HCT116 (cell line): ENCODE measurements around the gene PKDCC. TPM values are rescaled to one million over a fixed set of nuclear protein-coding genes. Genes with fewer than 3 reads are reported as not detected.
"Not testable (repeated sequence)": the region's sequence is repeated elsewhere in the genome, so short reads cannot be mapped to it uniquely, and the experiment has no call there.

Source experiments
- ATAC-seq: fragments of 200-7000 bp; cut with Tn5 transposase; 2 replicates; pipeline ENCODE4 v1.9.1; 2020; ENCODE audit warnings: mild to moderate bottlenecking, moderate library complexity
- BruUV-seq: library from RNA; stranded (reverse); fragments of 400-500 nt; replicated peaks from 2 replicates; lab custom pipeline; 2021; lab: Mats Ljungman, UMichigan
- CTCF ChIA-PET: fragments of 300-600 bp; sonication (Branson Sonifier 250); formaldehyde crosslinking; loops from one replicate; lab custom pipeline; 2021; ENCODE audit warnings: antibody characterized with exemption; lab: Charles Lee
- POLR2A ChIA-PET: fragments of 300-600, 350-600 bp; sonication (Branson Sonifier 250); formaldehyde crosslinking; loops from one replicate; lab custom pipeline; 2021; ENCODE audit warnings: antibody characterized with exemption; lab: Charles Lee
- RAD21 ChIA-PET, 2 experiments: fragments of 300-600 bp; sonication (Branson Sonifier 250); formaldehyde crosslinking; loops; one replicate each; lab custom pipeline; 2023; ENCODE audit warnings: low total read pairs in 2 of 2; ENCODE audit not compliant: uncharacterized antibody in 2 of 2, unreplicated experiment in 2 of 2, low non-redundant PET in 1 of 2; lab: Charles Lee
- DNase-seq: peaks from one replicate; pipeline ENCODE4 v3.0.0-alpha.2; 2010; ENCODE audit warnings: low read depth, low spot score
- H2AFZ ChIP-seq: fragments of 200-600 bp; shearing (Covaris generic), sonication (generic); 2 replicates; pipeline ENCODE4 v1.6.1; 2017; ENCODE audit warnings: low read depth, mixed run types, mixed read lengths, antibody characterized with exemption, low read length; ENCODE audit not compliant: poor library complexity, severe bottlenecking
- H3K27ac ChIP-seq: 2 replicates; pipeline ENCODE4 v1.5.1; 2012; ENCODE audit warnings: low read depth, low read length
- H3K27me3 ChIP-seq: fragments of 200-600 bp; sonication (generic); 2 replicates; pipeline ENCODE4 v1.6.1; 2016; ENCODE audit warnings: mixed run types, low read length, mixed read lengths; ENCODE audit not compliant: insufficient read depth
- H3K36me3 ChIP-seq, 2 experiments: fragments of 200-500 bp in 1 of 2; fragments of 200-600 bp in 1 of 2; sonication (Bioruptor generic) in 1 of 2; sonication (generic) in 1 of 2; 2 replicates each; pipeline versions ENCODE4 v1.5.1 to v1.6.1; 2014 to 2016; ENCODE audit warnings: low read length in 2 of 2, inconsistent platforms in 1 of 2, mixed read lengths in 1 of 2, mixed run types in 1 of 2; ENCODE audit not compliant: insufficient read depth in 2 of 2, control insufficient read depth in 1 of 2
- H3K4me1 ChIP-seq, 2 experiments: fragments of 200-600 bp in 1 of 2; sonication (generic) in 1 of 2; 2 replicates each; pipeline versions ENCODE4 v1.5.1 to v1.6.1; 2012 to 2017; ENCODE audit warnings: low read length in 2 of 2, inconsistent platforms in 1 of 2, mild to moderate bottlenecking in 1 of 2, mixed read lengths in 1 of 2, mixed run types in 1 of 2, moderate library complexity in 1 of 2; ENCODE audit not compliant: insufficient read depth in 2 of 2, control insufficient read depth in 1 of 2
- H3K4me2 ChIP-seq: fragments of 200-600 bp; sonication (generic); 2 replicates; pipeline ENCODE4 v1.6.1; 2017; ENCODE audit warnings: mixed run types, low read length, mixed read lengths
- H3K4me3 ChIP-seq, 2 experiments: fragments of 200-600 bp in 1 of 2; sonication (generic) in 1 of 2; replicated peaks in 1 of 2; 2 replicates each; pipeline ENCODE4 v1.5.1; 2011 to 2016; ENCODE audit warnings: low read length in 2 of 2, control low read depth in 1 of 2, low read depth in 1 of 2, mild to moderate bottlenecking in 1 of 2, mixed read lengths in 1 of 2, mixed run types in 1 of 2
- H3K79me2 ChIP-seq: fragments of 200-600 bp; sonication (generic); 2 replicates; pipeline ENCODE4 v1.6.1; 2017; ENCODE audit warnings: mild to moderate bottlenecking, mixed run types, low read length, moderate library complexity, mixed read lengths; ENCODE audit not compliant: insufficient read depth
- H3K9ac ChIP-seq: fragments of 200-600 bp; sonication (generic); 2 replicates; pipeline ENCODE4 v1.6.1; 2016; ENCODE audit warnings: low read length, mixed read lengths
- H3K9me2 ChIP-seq: fragments of 200-600 bp; sonication (generic), shearing (Covaris generic); 2 replicates; pipeline ENCODE4 v1.6.1; 2017; ENCODE audit warnings: mixed run types, mild to moderate bottlenecking, moderate library complexity; ENCODE audit not compliant: insufficient read depth
- H3K9me3 ChIP-seq, 2 experiments: fragments of 200-500 bp in 1 of 2; fragments of 200-600 bp in 1 of 2; sonication (Bioruptor generic) in 1 of 2; sonication (generic) in 1 of 2; 2 replicates each; pipeline ENCODE4 v1.6.1; 2014 to 2017; ENCODE audit warnings: low read length in 2 of 2, mixed read lengths in 2 of 2, inconsistent platforms in 1 of 2, low read depth in 1 of 2, mild to moderate bottlenecking in 1 of 2, mixed run types in 1 of 2, moderate library complexity in 1 of 2; ENCODE audit not compliant: control insufficient read depth in 1 of 2, insufficient read depth in 1 of 2
- H4K20me1 ChIP-seq: fragments of 200-600 bp; sonication (generic), shearing (Covaris generic); 2 replicates; pipeline ENCODE4 v1.6.1; 2017; ENCODE audit warnings: mixed run types, mild to moderate bottlenecking, moderate library complexity; ENCODE audit not compliant: insufficient read depth
- CBX3 ChIP-seq: IDR thresholded peaks from 2 replicates; pipeline ENCODE4 v1.6.1; 2012; ENCODE audit warnings: low read depth
- CEBPB ChIP-seq: IDR thresholded peaks from 2 replicates; pipeline ENCODE4 v1.6.1; 2012; ENCODE audit warnings: low read depth
- EGR1 ChIP-seq: IDR thresholded peaks from 2 replicates; pipeline ENCODE4 v1.6.1; 2012; ENCODE audit warnings: low read depth
- ELF1 ChIP-seq: IDR thresholded peaks from 2 replicates; pipeline ENCODE4 v1.6.1; 2012; ENCODE audit warnings: low read depth, borderline replicate concordance
- RAD21 ChIP-seq: IDR thresholded peaks from 2 replicates; pipeline ENCODE4 v1.6.1; 2012; ENCODE audit warnings: low read depth, mild to moderate bottlenecking
- ZNF274 ChIP-seq: fragments of 200-500 bp; sonication (Bioruptor generic); IDR thresholded peaks from 2 replicates; pipeline ENCODE4 v1.6.1; 2014; ENCODE audit warnings: mild to moderate bottlenecking, low read depth, low read length, inconsistent platforms
- intact Hi-C: fragments of 100-400 bp; cut with micrococcal nuclease; formaldehyde crosslinking; loops from 2 replicates; pipeline ENCODE4 v1.10.0; 2022
- total RNA-seq: library from RNA; stranded (reverse); gene quantifications from one replicate; pipeline ENCODE4 v1.2.1, GENCODE V29; 2021; ENCODE audit not compliant: unreplicated experiment
- TF ChIP-seq, protein P1 (sequence below), 3 experiments: fragments of 200-600 bp in 1 of 3; sonication (generic) in 1 of 3; IDR thresholded peaks in 2 of 3; conservative IDR thresholded peaks in 1 of 3; 2 replicates each; pipeline ENCODE4 v1.5.1; 2012 to 2017; ENCODE audit warnings: low read depth in 2 of 3, low read length in 2 of 3, antibody characterized with exemption in 1 of 3, borderline replicate concordance in 1 of 3, control low read depth in 1 of 3, mild to moderate bottlenecking in 1 of 3, mixed read lengths in 1 of 3, mixed run types in 1 of 3, moderate library complexity in 1 of 3; ENCODE audit not compliant: insufficient read depth in 1 of 3
- TF ChIP-seq, protein P2 (sequence below): IDR thresholded peaks from 2 replicates; pipeline ENCODE4 v1.6.1; 2012

PKDCC gene
- total RNA-seq, 1 experiment from 2014 or later: 0.84 TPM

DNA sequence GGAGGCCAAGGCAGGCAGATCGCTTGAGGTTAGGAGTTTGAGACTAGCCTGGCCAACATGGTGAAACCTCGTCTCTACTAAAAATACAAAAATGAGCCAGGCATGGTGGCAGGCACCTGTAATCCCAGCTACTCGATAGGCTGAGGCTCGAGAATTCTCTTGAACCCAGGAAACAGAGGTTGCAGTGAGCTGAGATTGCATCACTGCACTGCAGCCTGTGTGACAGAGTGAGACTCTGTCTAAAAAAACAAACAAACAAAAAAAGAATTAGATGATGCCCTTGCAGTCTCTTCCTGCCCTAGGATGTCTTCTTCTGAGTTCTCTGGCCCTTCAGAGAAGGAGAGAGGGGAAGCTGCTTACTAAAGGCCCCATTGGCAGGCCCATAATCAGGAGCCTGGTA lies 37.2 kb downstream of the PKDCC start:
- H3K9me3 ChIP-seq, H3K4me3 ChIP-seq, H3K9me2 ChIP-seq, H3K4me2 ChIP-seq, POLR2A ChIA-PET, H3K27ac ChIP-seq, ATAC-seq, H3K36me3 ChIP-seq, DNase-seq, H3K9ac ChIP-seq, H3K4me1 ChIP-seq, intact Hi-C loops, H3K79me2 ChIP-seq, BruUV-seq, H4K20me1 ChIP-seq, H3K27me3 ChIP-seq, H2AFZ ChIP-seq: not testable (repeated sequence)
- ChIA-PET RAD21 (interaction anchor here in 1 of 2 experiments (1.3 kb wide), 1 partner anchor 231 kb away, joined by 3 read pairs; no protein-coding TSS in a partner anchor), CTCF (interaction anchor here (10.1 to 10.8 kb wide), 2 partner anchors 215 to 232 kb away, joined by 117 to 158 read pairs; no protein-coding TSS in a partner anchor)

DNA sequence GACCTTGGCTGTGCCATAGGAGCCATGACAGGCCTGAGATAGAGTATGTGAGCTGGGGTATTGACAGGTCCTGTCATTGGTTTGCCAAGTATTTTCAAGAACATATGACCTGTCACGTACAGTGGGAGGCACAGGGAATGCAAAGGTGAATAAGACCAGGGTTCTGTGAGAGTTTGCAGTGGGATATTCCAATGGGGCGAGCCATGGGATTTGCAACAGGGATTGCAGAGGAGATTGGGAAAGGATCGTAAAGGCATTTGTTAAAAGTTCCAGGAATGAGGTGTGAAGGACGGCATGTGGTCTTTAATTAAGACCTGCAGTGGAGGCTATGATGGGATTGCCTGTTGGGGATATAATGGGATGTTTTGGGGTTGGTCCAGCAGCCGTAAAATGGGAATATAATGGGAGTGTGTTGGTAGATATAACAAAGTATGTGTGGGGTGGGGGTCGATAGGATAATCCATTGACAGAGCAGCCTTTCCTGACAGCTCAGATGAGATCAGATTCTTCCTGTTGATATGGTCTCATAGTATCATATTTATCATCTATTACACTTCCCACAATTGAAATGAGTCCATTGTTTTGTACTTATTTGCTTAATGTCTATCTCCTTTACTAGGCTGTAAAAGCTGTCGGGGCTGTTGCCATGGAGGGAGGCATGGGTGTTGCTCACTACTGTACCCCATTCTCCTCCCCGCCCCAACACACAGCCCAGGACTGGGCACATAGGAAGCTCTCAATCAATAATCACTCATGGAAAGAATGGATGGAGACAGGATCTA lies 38.1 kb downstream of the PKDCC start:
- no peaks in the 10 kb centered on the region for H3K27me3 ChIP-seq
- CTCF ChIA-PET: interaction anchor here (0.7 to 10.8 kb wide), 6 partner anchors 10 to 245 kb away, joined by 3 to 158 read pairs (median 4); no protein-coding TSS in a partner anchor

More for the DNA sequence above, 38.1 kb downstream of the PKDCC start:
- H3K4me2 ChIP-seq: no peak overlapping the region
- H3K36me3 ChIP-seq: no peaks in the 10 kb centered on the region
- TF ChIP-seq ELF1 (no peak), ZNF274 (no peak), CEBPB (no peak), EGR1 (no peak), RAD21 (no peak), CBX3 (no peak)
- TF ChIP-seq, protein P1, sequence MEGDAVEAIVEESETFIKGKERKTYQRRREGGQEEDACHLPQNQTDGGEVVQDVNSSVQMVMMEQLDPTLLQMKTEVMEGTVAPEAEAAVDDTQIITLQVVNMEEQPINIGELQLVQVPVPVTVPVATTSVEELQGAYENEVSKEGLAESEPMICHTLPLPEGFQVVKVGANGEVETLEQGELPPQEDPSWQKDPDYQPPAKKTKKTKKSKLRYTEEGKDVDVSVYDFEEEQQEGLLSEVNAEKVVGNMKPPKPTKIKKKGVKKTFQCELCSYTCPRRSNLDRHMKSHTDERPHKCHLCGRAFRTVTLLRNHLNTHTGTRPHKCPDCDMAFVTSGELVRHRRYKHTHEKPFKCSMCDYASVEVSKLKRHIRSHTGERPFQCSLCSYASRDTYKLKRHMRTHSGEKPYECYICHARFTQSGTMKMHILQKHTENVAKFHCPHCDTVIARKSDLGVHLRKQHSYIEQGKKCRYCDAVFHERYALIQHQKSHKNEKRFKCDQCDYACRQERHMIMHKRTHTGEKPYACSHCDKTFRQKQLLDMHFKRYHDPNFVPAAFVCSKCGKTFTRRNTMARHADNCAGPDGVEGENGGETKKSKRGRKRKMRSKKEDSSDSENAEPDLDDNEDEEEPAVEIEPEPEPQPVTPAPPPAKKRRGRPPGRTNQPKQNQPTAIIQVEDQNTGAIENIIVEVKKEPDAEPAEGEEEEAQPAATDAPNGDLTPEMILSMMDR (IDR thresholded peaks at IDR 0.05 in 2 of 3, conservative IDR thresholded peaks at IDR 0.05 in 1 of 3; ENCODE audit: borderline replicate concordance in 1 of 3, insufficient read depth in 1 of 3, low read depth in 2 of 3, low read length in 2 of 3): no peak
- TF ChIP-seq, protein P2, sequence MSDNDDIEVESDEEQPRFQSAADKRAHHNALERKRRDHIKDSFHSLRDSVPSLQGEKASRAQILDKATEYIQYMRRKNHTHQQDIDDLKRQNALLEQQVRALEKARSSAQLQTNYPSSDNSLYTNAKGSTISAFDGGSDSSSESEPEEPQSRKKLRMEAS: no peak
- no peak overlapping the region for H3K4me3 ChIP-seq
- no peak overlapping the region for H3K9ac ChIP-seq
- DNase-seq (no peak), ATAC-seq (peak; percentile 33; the same call in 1 of the 2 replicates)
- H3K79me2 ChIP-seq: no peaks in the 10 kb centered on the region
- H3K9me2 ChIP-seq: no peaks in the 10 kb centered on the region
- H3K27ac ChIP-seq: no peak overlapping the region
- no peaks in the 10 kb centered on the region for H3K4me1 ChIP-seq
- no TSS peak for BruUV-seq
- ChIA-PET POLR2A (no interaction called here), RAD21 (interaction anchor here (0.9 to 2.6 kb wide), 6 partner anchors 216 to 233 kb away, joined by 3 to 16 read pairs (median 11); no protein-coding TSS in a partner anchor)
- no peaks in the 10 kb centered on the region for H3K9me3 ChIP-seq
- intact Hi-C loops: loop anchor here (1.0 kb wide), 2 partner anchors 217 to 233 kb away; no protein-coding TSS in a partner anchor
- no peaks in the 10 kb centered on the region for H4K20me1 ChIP-seq
- no peak overlapping the region for H2AFZ ChIP-seq
